GM23338 (cell line): Measurements from ENCODE around the gene GAB2. TPM values are rescaled to one million over a fixed set of nuclear protein-coding genes. Genes with fewer than 3 reads are reported as not detected.

Source experiments
- ATAC-seq: fragments of 200-7000 bp; cut with Tn5 transposase; 3 replicates; pipeline ENCODE4 v1.9.1; 2020
- DNase-seq: peaks from one replicate; pipeline ENCODE4 v3.0.0-alpha.2; 2015; ENCODE audit warnings: low spot score
- H2AFZ ChIP-seq: fragments of 200-600 bp; sonication (generic); 2 replicates; pipeline ENCODE4 v1.8.0; 2016; ENCODE audit warnings: antibody characterized with exemption, mild to moderate bottlenecking, moderate library complexity
- H3F3A ChIP-seq: fragments of 200-600 bp; sonication (generic); replicated peaks from 2 replicates; pipeline ENCODE4 v1.8.0; 2017; ENCODE audit warnings: antibody characterized with exemption, mixed run types, low read depth
- H3K27ac ChIP-seq: fragments of 200-600 bp; sonication (generic); 2 replicates; pipeline ENCODE4 v1.6.1; 2016; ENCODE audit warnings: low read depth
- H3K27me3 ChIP-seq: fragments of 200-600 bp; sonication (generic); 2 replicates; pipeline ENCODE4 v1.8.0; 2016; ENCODE audit warnings: mild to moderate bottlenecking, mixed run types, moderate library complexity; ENCODE audit not compliant: insufficient read depth
- H3K36me3 ChIP-seq: fragments of 200-600 bp; sonication (generic); 2 replicates; pipeline ENCODE4 v1.8.0; 2016; ENCODE audit warnings: mild to moderate bottlenecking; ENCODE audit not compliant: insufficient read depth
- H3K4me1 ChIP-seq: fragments of 200-600 bp; sonication (generic); 2 replicates; pipeline ENCODE4 v1.8.0; 2016; ENCODE audit warnings: mild to moderate bottlenecking, moderate library complexity; ENCODE audit not compliant: insufficient read depth
- H3K4me2 ChIP-seq: fragments of 200-600 bp; sonication (generic); 2 replicates; pipeline ENCODE4 v1.7.1; 2017; ENCODE audit warnings: mixed run types
- H3K4me3 ChIP-seq: fragments of 200-600 bp; sonication (generic); 2 replicates; pipeline ENCODE4 v1.6.1; 2016; ENCODE audit warnings: mixed run types
- H3K79me2 ChIP-seq: fragments of 200-600 bp; sonication (generic); replicated peaks from 2 replicates; pipeline ENCODE4 v1.8.0; 2017; ENCODE audit warnings: mild to moderate bottlenecking; ENCODE audit not compliant: insufficient read depth
- H3K9me2 ChIP-seq: fragments of 200-600 bp; sonication (generic); 2 replicates; pipeline ENCODE4 v1.8.0; 2017; ENCODE audit not compliant: insufficient read depth
- H4K20me1 ChIP-seq: fragments of 200-600 bp; sonication (generic); replicated peaks from 2 replicates; pipeline ENCODE4 v1.8.0; 2017; ENCODE audit warnings: mild to moderate bottlenecking; ENCODE audit not compliant: insufficient read depth
- H3K27ac Mint-ChIP-seq: 2 replicates; pipeline ENCODE4 v1.8.0; 2020; ENCODE audit warnings: inconsistent platforms, mild to moderate bottlenecking, moderate library complexity, mixed read lengths
- H3K27me3 Mint-ChIP-seq: 3 replicates; pipeline ENCODE4 v1.8.0; 2022; ENCODE audit warnings: low read depth, mild to moderate bottlenecking, moderate library complexity, mixed read lengths, inconsistent platforms; ENCODE audit not compliant: insufficient read depth, poor library complexity
- H3K36me3 Mint-ChIP-seq: 3 replicates; pipeline ENCODE4 v1.8.0; 2021; ENCODE audit warnings: low read depth, mild to moderate bottlenecking, inconsistent platforms, moderate library complexity, mixed read lengths
- H3K4me1 Mint-ChIP-seq: 3 replicates; pipeline ENCODE4 v1.8.0; 2020; ENCODE audit warnings: mild to moderate bottlenecking, inconsistent platforms, mixed read lengths
- H3K4me3 Mint-ChIP-seq: 3 replicates; pipeline ENCODE4 v1.8.0; 2021; ENCODE audit warnings: moderate library complexity, mild to moderate bottlenecking, inconsistent platforms, mixed read lengths
- H3K9me3 Mint-ChIP-seq: 3 replicates; pipeline ENCODE4 v1.8.0; 2020; ENCODE audit warnings: moderate library complexity, mild to moderate bottlenecking, inconsistent platforms, mixed read lengths
- CTCF ChIP-seq, 2 experiments: fragments of 200-600 bp in 1 of 2; sonication (generic) in 1 of 2; conservative IDR thresholded peaks; 2 replicates each; pipeline versions ENCODE4 v1.5.1 to v1.6.1; 2016 to 2017; ENCODE audit warnings: antibody characterized with exemption in 2 of 2, low read depth in 2 of 2, mild to moderate bottlenecking in 2 of 2, moderate library complexity in 1 of 2
- ETS1 ChIP-seq: IDR thresholded peaks from 2 replicates; pipeline ENCODE4 v1.6.1; 2016; ENCODE audit warnings: antibody characterized with exemption
- EZH2 ChIP-seq: fragments of 200-600 bp; sonication (generic); IDR thresholded peaks from one replicate; pipeline ENCODE4 v1.8.0; 2017; ENCODE audit warnings: antibody characterized with exemption, mild to moderate bottlenecking, low read depth; ENCODE audit not compliant: unreplicated experiment
- EZH2phosphoT487 ChIP-seq: fragments of 200-600 bp; sonication (generic); IDR thresholded peaks from one replicate; pipeline ENCODE4 v1.8.1; 2018; ENCODE audit warnings: antibody characterized with exemption; ENCODE audit not compliant: unreplicated experiment
- JUNB ChIP-seq: IDR thresholded peaks from one replicate; pipeline ENCODE4 v1.6.1; 2016; ENCODE audit warnings: antibody characterized with exemption; ENCODE audit not compliant: unreplicated experiment
- REST ChIP-seq: IDR thresholded peaks from one replicate; pipeline ENCODE4 v1.6.1; 2018; ENCODE audit warnings: antibody characterized with exemption; ENCODE audit not compliant: unreplicated experiment
- STAT1 ChIP-seq: IDR thresholded peaks from one replicate; pipeline ENCODE4 v1.6.1; 2016; ENCODE audit warnings: antibody characterized with exemption; ENCODE audit not compliant: unreplicated experiment
- ZNF114 ChIP-seq: fragments of 250-450 bp; sonication (Bioruptor Pico); IDR thresholded peaks from 2 replicates; pipeline ENCODE4 v1.5.0; 2020; ENCODE audit warnings: mild to moderate bottlenecking, moderate library complexity
- ZNF462 ChIP-seq: fragments of 250-450 bp; sonication (Bioruptor Pico); IDR thresholded peaks from 2 replicates; pipeline ENCODE4 v1.5.0; 2020; ENCODE audit warnings: mild to moderate bottlenecking, moderate library complexity
- polyA plus RNA-seq: library from polyadenylated mRNA; unstranded; fragments of >200 nt; fragmentation: Nextera tagmentation; extraction: Ambion mirVana; gene quantifications from 2 replicates; pipeline ENCODE4 v1.2.1, GENCODE V29; 2016
- total RNA-seq: library from RNA; depleted of rRNA; stranded (reverse); fragments of >200 nt; shearing (Covaris generic); gene quantifications from 2 replicates; pipeline ENCODE4 v1.2.3, GENCODE V29; 2014

The GAB2 gene
- total and polyA plus RNA-seq, 2 experiments from 2014 or later = 2.0 to 10.8 TPM

GRCh38 chr11:78325274-78325781 is 92.3 kb downstream of the GAB2 start:
- no peaks in the 10 kb centered on the region for H3K79me2 ChIP-seq
- no peak overlapping the region for H3K27ac ChIP-seq
- no peak for TF ChIP-seq CTCF (conservative IDR thresholded peaks at IDR 0.05; ENCODE audit: low read depth in 2 of 2)
- TF ChIP-seq ZNF114 (CRISPR knock-in tag) = no peak
- Mint-ChIP-seq H3K4me3 (no peak overlapping the region), H3K27me3 (no peaks in the 10 kb centered on the region), H3K4me1 (no peaks in the 10 kb centered on the region), H3K27ac (no peak overlapping the region), H3K9me3 (no peaks in the 10 kb centered on the region), H3K36me3 (no peaks in the 10 kb centered on the region)
- no peak for ATAC-seq
- H3K4me1 ChIP-seq = no peaks in the 10 kb centered on the region
- no peak for DNase-seq
- H3F3A ChIP-seq = no peaks in the 10 kb centered on the region
- H2AFZ ChIP-seq = no peak overlapping the region
- H3K9me2 ChIP-seq = peaks cover 1% of the 10 kb centered on the region; the same call in 1 of the 2 replicates
- 0 out of 2 replicates have a peak, but pooled peaks cover 3% of the 10 kb centered on the region for H4K20me1 ChIP-seq
- no peaks in the 10 kb centered on the region for H3K36me3 ChIP-seq
- H3K4me3 ChIP-seq = no peak overlapping the region
- no peak overlapping the region for H3K4me2 ChIP-seq
- H3K27me3 ChIP-seq = no peaks in the 10 kb centered on the region

- no peak overlapping the region for H2AFZ ChIP-seq
- no peaks in the 10 kb centered on the region for H3K36me3 ChIP-seq
- ATAC-seq (no peak), DNase-seq (no peak)
- H3F3A ChIP-seq = no peaks in the 10 kb centered on the region
- Mint-ChIP-seq H3K27me3 (peaks cover 6% of the 10 kb centered on the region), H3K36me3 (no peaks in the 10 kb centered on the region), H3K4me3 (no peak overlapping the region), H3K4me1 (peaks cover 9% of the 10 kb centered on the region; the same call in 2 of the 3 replicates), H3K9me3 (no peaks in the 10 kb centered on the region), H3K27ac (no peak overlapping the region)
- H3K4me2 ChIP-seq = no peak overlapping the region
- no peaks in the 10 kb centered on the region for H4K20me1 ChIP-seq
- no peak overlapping the region for H3K4me3 ChIP-seq
- H3K27ac ChIP-seq = no peak overlapping the region
- H3K4me1 ChIP-seq = no peaks in the 10 kb centered on the region
- H3K27me3 ChIP-seq = no peaks in the 10 kb centered on the region
- H3K9me2 ChIP-seq = no peaks in the 10 kb centered on the region
- no peaks in the 10 kb centered on the region for H3K79me2 ChIP-seq
- TF ChIP-seq JUNB (no peak), ZNF462 (no peak), ETS1 (no peak), EZH2phosphoT487 (no peak), STAT1 (no peak), REST (no peak), EZH2 (no peak)
These were observed 94.3 kb downstream of the GAB2 start for GRCh38 chr11:78323363-78323762.
